WTC11 (cell line): ENCODE measurements around the gene EIF4E3.

Experiments used
- ATF2 ChIP-seq: sonication (generic); formaldehyde crosslinking; IDR thresholded peaks from 2 replicates; pipeline ENCODE4 v1.8.1; 2022; ENCODE audit warnings: low read depth, missing genetic modification reagents, borderline replicate concordance
- MLX ChIP-seq: sonication (generic); formaldehyde crosslinking; IDR thresholded peaks from 2 replicates; pipeline ENCODE4 v1.8.1; 2023; ENCODE audit warnings: mild to moderate bottlenecking, missing genetic modification reagents, moderate library complexity
- NR1H2 ChIP-seq: sonication (generic); formaldehyde crosslinking; IDR thresholded peaks from 2 replicates; pipeline ENCODE4 v1.9.0; 2021; ENCODE audit warnings: mild to moderate bottlenecking, moderate library complexity, missing genetic modification reagents
- NR2C2 ChIP-seq: sonication (generic); formaldehyde crosslinking; IDR thresholded peaks from 2 replicates; pipeline ENCODE4 v1.8.0; 2022; ENCODE audit warnings: mild to moderate bottlenecking, missing genetic modification reagents
- PREB ChIP-seq: sonication (generic); formaldehyde crosslinking; IDR thresholded peaks from 2 replicates; pipeline ENCODE4 v1.8.1; 2022; ENCODE audit warnings: mild to moderate bottlenecking, missing genetic modification reagents, moderate library complexity, borderline replicate concordance
- USF2 ChIP-seq: sonication (generic); formaldehyde crosslinking; IDR thresholded peaks from 2 replicates; pipeline ENCODE4 v1.8.1; 2023; ENCODE audit warnings: mild to moderate bottlenecking, missing genetic modification reagents, moderate library complexity
- ZNF512 ChIP-seq: sonication (generic); formaldehyde crosslinking; IDR thresholded peaks from 2 replicates; pipeline ENCODE4 v1.8.1; 2022; ENCODE audit warnings: missing genetic modification reagents, borderline replicate concordance
- ZNF671 ChIP-seq: fragments of 250-450 bp; sonication (Bioruptor Pico); IDR thresholded peaks from 2 replicates; pipeline ENCODE4 v1.8.0; 2021; ENCODE audit warnings: mild to moderate bottlenecking
- TF ChIP-seq, protein P1 (sequence below): fragments of 200-600 bp; IDR thresholded peaks from 2 replicates; pipeline ENCODE4 v1.8.0; 2022; ENCODE audit warnings: antibody characterized with exemption
- TF ChIP-seq, protein P2 (sequence below): sonication (generic); formaldehyde crosslinking; IDR thresholded peaks from 2 replicates; pipeline ENCODE4 v1.8.0; 2022; ENCODE audit warnings: mild to moderate bottlenecking, missing genetic modification reagents

GRCh38 chr3:71629289-71629688, 95.9 kb downstream of the EIF4E3 start:
- TF ChIP-seq NR2C2 (CRISPR knock-in tag) (no peak), ZNF512 (CRISPR knock-in tag) (no peak), MLX (CRISPR knock-in tag) (no peak), ZNF671 (CRISPR knock-in tag) (no peak), ATF2 (CRISPR knock-in tag) (no peak), PREB (CRISPR knock-in tag) (no peak), NR1H2 (no peak), USF2 (no peak)
- TF ChIP-seq, protein P1, sequence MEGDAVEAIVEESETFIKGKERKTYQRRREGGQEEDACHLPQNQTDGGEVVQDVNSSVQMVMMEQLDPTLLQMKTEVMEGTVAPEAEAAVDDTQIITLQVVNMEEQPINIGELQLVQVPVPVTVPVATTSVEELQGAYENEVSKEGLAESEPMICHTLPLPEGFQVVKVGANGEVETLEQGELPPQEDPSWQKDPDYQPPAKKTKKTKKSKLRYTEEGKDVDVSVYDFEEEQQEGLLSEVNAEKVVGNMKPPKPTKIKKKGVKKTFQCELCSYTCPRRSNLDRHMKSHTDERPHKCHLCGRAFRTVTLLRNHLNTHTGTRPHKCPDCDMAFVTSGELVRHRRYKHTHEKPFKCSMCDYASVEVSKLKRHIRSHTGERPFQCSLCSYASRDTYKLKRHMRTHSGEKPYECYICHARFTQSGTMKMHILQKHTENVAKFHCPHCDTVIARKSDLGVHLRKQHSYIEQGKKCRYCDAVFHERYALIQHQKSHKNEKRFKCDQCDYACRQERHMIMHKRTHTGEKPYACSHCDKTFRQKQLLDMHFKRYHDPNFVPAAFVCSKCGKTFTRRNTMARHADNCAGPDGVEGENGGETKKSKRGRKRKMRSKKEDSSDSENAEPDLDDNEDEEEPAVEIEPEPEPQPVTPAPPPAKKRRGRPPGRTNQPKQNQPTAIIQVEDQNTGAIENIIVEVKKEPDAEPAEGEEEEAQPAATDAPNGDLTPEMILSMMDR, result no peak
- TF ChIP-seq, protein P2, sequence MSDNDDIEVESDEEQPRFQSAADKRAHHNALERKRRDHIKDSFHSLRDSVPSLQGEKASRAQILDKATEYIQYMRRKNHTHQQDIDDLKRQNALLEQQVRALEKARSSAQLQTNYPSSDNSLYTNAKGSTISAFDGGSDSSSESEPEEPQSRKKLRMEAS (CRISPR knock-in tag), result no peak
